HUES64 (cell line): ENCODE results near the gene PTPRH. TPM values are rescaled to one million over a fixed set of nuclear protein-coding genes. Genes with fewer than 3 reads are reported as not detected.
A peak's percentile ranks its signal among the peaks of the same experiment; 100 is the strongest.

Experiments used
- H3K27ac ChIP-seq: 2 replicates; pipeline ENCODE4 v1.7.0; 2013; ENCODE audit warnings: low read depth, low read length, inconsistent platforms
- H3K27me3 ChIP-seq: 2 replicates; pipeline ENCODE4 v1.6.1; 2013; ENCODE audit warnings: mild to moderate bottlenecking, low read length; ENCODE audit not compliant: insufficient read depth
- H3K36me3 ChIP-seq: 2 replicates; pipeline ENCODE4 v1.6.1; 2013; ENCODE audit warnings: mild to moderate bottlenecking, low read length; ENCODE audit not compliant: insufficient read depth
- H3K4me1 ChIP-seq: 2 replicates; pipeline ENCODE4 v1.6.1; 2013; ENCODE audit warnings: mild to moderate bottlenecking, low read length, moderate library complexity; ENCODE audit not compliant: insufficient read depth
- H3K4me3 ChIP-seq: 2 replicates; pipeline ENCODE4 v1.5.1; 2013; ENCODE audit warnings: mild to moderate bottlenecking, low read length, moderate library complexity
- H3K9ac ChIP-seq: 2 replicates; pipeline ENCODE4 v1.6.1; 2013; ENCODE audit warnings: mild to moderate bottlenecking, low read depth, low read length
- H3K9me3 ChIP-seq: 2 replicates; pipeline ENCODE4 v1.6.1; 2013; ENCODE audit warnings: low read depth, low read length; ENCODE audit not compliant: insufficient read depth
- WGBS: fragments of 150-250, 120-280 bp; methylation state at CpG from one replicate; pipeline ENCODE4 v1.1.7; 2013; ENCODE audit warnings: missing lambda C conversion rate; 5-methylcytosine and 5-hydroxymethylcytosine counted together
- polyA plus RNA-seq, 2 experiments: library from polyadenylated mRNA; stranded (reverse); fragments of 50-300 nt; gene quantifications; one replicate each; pipeline ENCODE4 v1.2.3, GENCODE V29; 2013

The PTPRH gene, protein sequence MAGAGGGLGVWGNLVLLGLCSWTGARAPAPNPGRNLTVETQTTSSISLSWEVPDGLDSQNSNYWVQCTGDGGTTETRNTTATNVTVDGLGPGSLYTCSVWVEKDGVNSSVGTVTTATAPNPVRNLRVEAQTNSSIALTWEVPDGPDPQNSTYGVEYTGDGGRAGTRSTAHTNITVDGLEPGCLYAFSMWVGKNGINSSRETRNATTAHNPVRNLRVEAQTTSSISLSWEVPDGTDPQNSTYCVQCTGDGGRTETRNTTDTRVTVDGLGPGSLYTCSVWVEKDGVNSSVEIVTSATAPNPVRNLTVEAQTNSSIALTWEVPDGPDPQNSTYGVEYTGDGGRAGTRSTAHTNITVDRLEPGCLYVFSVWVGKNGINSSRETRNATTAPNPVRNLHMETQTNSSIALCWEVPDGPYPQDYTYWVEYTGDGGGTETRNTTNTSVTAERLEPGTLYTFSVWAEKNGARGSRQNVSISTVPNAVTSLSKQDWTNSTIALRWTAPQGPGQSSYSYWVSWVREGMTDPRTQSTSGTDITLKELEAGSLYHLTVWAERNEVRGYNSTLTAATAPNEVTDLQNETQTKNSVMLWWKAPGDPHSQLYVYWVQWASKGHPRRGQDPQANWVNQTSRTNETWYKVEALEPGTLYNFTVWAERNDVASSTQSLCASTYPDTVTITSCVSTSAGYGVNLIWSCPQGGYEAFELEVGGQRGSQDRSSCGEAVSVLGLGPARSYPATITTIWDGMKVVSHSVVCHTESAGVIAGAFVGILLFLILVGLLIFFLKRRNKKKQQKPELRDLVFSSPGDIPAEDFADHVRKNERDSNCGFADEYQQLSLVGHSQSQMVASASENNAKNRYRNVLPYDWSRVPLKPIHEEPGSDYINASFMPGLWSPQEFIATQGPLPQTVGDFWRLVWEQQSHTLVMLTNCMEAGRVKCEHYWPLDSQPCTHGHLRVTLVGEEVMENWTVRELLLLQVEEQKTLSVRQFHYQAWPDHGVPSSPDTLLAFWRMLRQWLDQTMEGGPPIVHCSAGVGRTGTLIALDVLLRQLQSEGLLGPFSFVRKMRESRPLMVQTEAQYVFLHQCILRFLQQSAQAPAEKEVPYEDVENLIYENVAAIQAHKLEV
- polyA plus RNA-seq (2013, experiment 1 of 2) = 0.70 TPM
- 0.76 TPM for polyA plus RNA-seq (2013, experiment 2 of 2)

DNA sequence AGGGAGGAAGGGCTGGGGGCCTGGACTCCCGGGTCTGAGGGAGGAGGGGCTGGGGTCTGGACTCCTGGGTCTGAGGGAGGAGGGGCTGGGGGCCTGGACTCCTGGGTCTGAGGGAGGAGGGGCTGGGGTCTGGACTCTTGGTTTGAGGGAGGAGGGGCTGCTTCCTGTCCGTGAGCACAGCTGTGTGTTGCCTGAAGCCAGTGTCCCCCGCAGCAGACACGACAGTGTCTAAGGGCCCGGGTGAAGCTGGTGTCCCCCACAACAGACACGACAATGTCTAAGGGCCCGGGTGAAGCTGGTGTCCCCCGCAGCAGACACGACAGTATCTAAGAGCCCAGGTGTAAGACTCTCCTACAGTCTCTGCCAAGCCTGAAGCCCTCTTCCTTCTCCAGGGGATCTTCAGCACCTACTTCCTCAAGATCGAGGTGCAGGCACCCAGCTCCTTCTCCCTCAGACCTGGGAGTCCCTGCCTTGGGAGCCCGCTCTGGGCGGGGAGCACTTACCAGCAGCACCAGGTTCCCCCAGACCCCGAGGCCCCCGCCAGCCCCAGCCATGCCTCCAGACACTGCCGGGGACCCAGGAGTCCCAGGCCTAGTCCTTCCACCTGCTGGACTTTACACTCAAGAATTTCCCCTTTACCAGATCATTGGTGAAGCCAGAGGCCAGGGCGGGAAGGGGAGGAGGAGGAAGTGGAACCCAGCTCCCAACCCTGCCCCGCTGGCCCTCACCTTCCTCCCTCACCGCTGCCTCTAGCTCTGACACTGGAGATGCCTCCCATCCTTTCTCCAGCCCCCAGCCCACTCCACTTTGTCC lies at the start of gene PTPRH:
Gene PTPRH (minus strand): TSS at position 622 of the 813 bp plus-strand sequence. CDS start 68 bp downstream, at position 554.
- WGBS = 77% methylated on average over 16 of the region's 18 CpGs
- H3K27ac ChIP-seq = no peak within 1 kb of the TSS

DNA sequence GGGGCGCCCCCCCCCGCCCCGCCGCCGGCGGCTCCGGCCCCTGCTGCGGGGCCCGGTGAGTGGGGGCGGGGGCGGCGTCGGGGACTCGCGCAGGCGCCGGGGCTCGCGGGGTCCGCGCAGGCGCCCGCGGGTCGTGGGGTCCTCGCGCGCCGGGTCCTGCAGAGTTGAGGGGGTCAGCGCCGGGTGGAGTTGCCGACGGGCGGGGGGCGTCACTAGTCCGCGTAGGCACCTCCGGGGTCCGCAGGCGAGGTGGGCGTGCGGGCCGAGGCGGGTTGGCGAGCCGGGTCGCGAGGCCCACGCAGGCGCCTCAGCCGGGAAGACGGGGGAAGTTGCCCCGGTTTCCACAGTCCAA lies 49.2 kb upstream of the PTPRH start:
- Histone ChIP-seq H3K27ac (peak overlapping the region; percentile 87), H3K36me3 (no peaks in the 10 kb centered on the region), H3K4me3 (peak overlapping the region; percentile 97), H3K4me1 (peaks cover 22% of the 10 kb centered on the region), H3K27me3 (no peaks in the 10 kb centered on the region), H3K9me3 (no peaks in the 10 kb centered on the region), H3K9ac (peak overlapping the region; percentile 91)
- under 1% methylated on average over 53 of the region's 53 CpGs for WGBS

More for the DNA sequence above, at the start of gene PTPRH:
- Histone ChIP-seq H3K4me1 (no peaks in the 10 kb centered on the region), H3K9me3 (peaks cover 10% of the 10 kb centered on the region), H3K27me3 (no peaks in the 10 kb centered on the region), H3K36me3 (no peaks in the 10 kb centered on the region), H3K4me3 (no peak within 1 kb of the TSS), H3K9ac (no peak within 1 kb of the TSS)

DNA sequence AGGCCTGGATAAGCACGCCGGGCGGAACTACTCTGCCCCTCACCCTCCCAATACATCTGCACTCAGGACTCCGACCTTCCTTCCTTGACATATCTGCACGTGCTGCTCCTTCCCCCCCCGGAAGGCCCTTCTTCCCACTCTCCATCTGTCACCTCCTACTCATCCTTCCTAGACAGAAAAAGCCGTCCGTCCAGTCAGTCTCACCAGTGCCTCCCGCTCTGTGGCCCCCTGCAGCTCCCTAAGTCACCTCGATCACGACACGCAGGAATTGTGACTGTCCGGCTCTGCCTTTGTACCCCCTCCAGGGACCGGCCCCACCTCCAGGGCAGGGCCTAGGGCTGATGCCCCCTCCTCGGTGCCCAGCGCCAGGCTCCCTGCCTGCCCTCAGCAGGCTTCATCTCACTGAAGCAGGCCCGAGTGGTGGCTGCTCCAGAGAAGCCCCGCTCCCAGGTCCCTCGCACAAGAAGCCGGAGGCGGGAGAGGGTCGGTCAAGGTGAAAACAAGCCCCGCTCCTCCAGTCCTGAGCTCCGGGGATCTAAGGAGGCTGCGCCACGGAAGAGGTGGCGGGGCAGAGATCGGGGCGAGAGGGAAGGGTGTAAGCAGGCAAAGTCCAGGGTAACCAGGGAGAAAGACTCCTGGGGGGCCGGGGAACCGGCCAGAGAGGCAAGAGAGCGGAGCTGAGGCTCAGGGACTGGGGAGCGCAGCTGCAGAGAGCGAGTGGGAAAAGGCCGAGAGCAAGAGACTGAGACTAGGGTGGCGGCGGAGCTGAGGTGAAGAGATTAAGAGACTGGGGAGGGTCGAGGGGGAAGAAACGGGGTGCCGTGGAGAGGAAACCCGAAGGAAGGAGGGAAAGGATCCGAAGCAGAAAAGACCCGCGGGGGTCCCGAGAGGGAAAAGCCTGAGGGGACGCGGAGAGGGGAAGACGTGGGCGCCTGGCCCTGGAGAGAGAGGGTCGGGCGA lies 48.4 kb upstream of the PTPRH start:
- Histone ChIP-seq H3K9me3 (no peaks in the 10 kb centered on the region), H3K27ac (no peak overlapping the region), H3K27me3 (no peaks in the 10 kb centered on the region), H3K9ac (peak overlapping the region; percentile 91), H3K4me1 (peaks cover 22% of the 10 kb centered on the region), H3K4me3 (peak overlapping the region; percentile 97), H3K36me3 (no peaks in the 10 kb centered on the region)
- 12% methylated on average over 51 of the region's 51 CpGs for WGBS

DNA sequence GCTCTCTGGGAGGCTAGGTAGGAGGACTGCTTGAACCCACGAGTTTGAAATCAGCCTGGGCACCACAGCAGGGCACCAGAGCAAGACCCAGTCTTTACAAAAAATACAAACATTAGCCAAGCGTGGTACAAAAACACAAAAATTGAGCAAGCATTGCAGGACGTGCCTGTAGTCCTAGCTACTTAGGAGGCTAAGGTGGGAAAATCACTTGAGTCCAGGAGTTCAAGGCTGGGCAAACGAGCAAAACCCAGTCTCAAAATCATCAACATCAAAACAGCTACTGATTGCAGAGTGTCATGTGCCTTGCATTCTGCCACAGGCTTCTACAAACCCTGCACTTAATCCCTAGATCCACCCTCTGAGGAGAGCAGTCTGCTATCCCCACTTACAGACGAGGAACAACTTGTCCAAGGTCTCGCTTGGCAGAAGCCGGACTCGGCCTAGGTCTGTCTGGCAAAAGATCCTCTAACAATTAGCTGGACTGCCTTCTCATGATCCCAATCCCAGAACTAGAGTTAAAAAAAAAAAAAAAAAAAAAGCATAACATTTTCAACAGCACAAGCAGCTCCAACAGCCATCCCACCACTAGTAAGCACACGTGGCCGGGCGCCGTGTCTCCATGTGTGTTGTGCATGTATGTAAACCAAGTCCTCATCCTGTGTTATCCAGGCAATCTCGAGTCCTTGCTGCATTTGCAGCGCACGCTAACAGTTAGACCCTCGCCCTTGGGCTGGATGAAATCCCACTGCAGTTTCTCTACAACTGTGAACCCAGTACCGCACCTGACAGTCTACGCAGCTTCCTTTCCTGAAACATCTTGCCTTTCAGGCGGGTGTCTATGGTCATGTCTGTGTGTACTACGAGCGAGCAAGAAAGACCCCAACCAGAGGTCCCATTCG lies 47.5 kb upstream of the PTPRH start:
- H3K27me3 ChIP-seq = no peaks in the 10 kb centered on the region
- H3K27ac ChIP-seq = no peak overlapping the region
- WGBS = 87% methylated on average over 22 of the region's 22 CpGs
- no peak overlapping the region; the same call in 1 of the 2 replicates for H3K9ac ChIP-seq
- H3K9me3 ChIP-seq = no peaks in the 10 kb centered on the region
- H3K4me1 ChIP-seq = peaks cover 22% of the 10 kb centered on the region
- peak overlapping the region; percentile 97 for H3K4me3 ChIP-seq
- H3K36me3 ChIP-seq = no peaks in the 10 kb centered on the region

DNA sequence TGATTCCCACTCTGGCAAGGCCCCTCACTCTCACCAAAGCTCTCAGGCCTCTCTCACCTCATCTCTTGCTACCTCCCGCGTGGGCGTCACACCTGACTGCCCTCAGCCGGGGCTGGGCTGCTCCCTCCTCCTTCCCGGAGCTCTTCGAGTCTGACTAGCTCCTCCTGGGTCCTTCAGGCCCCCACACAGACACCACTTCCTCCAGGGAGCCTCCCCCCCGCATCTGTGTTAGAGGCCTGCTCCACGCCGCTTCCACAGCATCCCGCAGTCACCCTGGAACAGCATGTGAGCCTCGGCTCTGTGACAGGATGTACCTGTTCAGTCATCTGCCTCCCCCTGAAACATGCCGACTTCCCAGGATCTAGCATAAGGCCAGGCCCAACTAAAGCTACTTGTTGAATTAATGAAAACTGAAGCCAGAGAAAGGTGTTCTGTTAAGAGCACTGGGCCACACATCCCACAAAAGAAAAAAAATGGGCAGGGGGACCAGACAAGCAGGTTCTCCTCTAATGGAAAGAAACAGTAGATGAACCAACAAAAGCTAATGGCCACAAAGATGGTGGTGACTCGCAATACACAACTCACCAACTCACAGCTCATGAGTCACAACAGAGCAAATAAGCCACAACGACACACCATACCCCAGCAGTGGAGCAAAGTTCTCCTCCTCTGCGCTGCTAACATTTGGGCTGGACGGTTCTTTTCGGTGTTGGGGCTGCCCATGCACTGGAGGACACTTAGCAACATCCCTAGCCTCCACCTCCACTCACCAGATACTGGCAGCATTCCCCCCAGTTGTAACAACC lies 46.5 kb upstream of the PTPRH start:
- Histone ChIP-seq H3K9ac (no peak overlapping the region), H3K27me3 (no peaks in the 10 kb centered on the region), H3K4me1 (peaks cover 22% of the 10 kb centered on the region), H3K9me3 (no peaks in the 10 kb centered on the region), H3K4me3 (peak overlapping the region; percentile 97), H3K27ac (no peak overlapping the region; the same call in 1 of the 2 replicates), H3K36me3 (no peaks in the 10 kb centered on the region)
- WGBS = 84% methylated on average over 17 of the region's 17 CpGs

DNA sequence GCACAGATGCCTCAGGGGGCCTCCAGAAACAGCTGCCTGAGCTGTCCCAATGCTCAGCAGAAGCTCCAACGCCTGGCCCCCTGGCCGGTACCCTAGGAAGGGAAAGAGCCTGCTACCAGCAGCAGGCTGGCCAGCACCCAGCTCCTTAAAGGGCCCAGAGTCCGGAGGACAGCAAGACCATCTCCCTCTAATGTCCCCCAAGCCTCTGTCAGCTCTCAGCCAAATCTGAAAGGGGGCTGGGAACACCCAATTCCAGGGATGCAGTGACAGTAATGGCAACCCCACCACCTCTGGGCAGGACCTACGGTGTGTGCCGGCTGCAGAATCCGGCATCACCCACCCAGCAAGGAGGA lies 45.3 kb upstream of the PTPRH start:
- Histone ChIP-seq H3K9ac (no peak overlapping the region; the same call in 1 of the 2 replicates), H3K4me3 (no peak overlapping the region), H3K36me3 (0 out of 2 replicates have a peak, but pooled peaks cover 2% of the 10 kb centered on the region), H3K27me3 (no peaks in the 10 kb centered on the region), H3K9me3 (no peaks in the 10 kb centered on the region), H3K27ac (no peak overlapping the region), H3K4me1 (peaks cover 22% of the 10 kb centered on the region)
- WGBS = 90% methylated on average over 6 of the region's 6 CpGs

DNA sequence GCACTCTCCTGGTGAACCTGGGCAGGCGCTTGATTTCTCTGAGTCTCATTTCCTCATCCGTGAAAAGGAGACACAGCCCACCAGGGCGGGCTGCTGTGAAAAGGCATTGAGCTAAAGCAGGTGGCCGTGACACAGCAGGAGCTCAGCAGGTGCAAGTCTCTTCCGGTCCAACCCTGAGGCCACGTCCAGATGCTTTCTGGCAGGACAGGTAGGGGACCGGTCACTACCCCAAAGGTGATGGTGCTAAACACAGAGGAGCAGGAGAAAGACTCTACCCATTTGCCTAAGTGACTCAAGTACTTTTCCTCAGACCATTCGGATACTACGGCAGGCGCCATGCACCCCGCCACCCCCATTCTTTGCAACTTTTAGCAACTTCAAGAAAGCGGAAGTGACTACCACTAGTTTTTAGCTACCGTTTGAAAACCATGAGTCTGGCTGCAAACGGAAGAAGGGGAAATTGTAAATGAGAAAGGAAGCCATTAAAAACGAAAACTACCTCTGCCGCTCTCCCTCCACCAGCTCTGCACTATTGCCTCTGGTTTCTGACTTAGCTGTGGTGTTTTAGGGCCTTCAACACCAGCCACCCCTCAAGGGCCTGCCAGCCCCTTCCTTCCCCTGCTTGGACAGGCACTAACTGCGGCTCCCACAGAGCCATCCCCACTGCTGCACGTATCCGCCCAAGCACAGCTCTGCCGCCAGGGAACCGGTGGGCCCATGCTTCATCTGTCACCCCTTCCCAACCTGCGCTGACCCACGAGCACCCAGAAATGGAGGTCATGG lies 44.7 kb upstream of the PTPRH start:
- WGBS = 88% methylated on average over 23 of the region's 23 CpGs
- peaks cover 22% of the 10 kb centered on the region for H3K4me1 ChIP-seq
- H3K27ac ChIP-seq = no peak overlapping the region
- no peak overlapping the region; the same call in 1 of the 2 replicates for H3K9ac ChIP-seq
- no peaks in the 10 kb centered on the region for H3K9me3 ChIP-seq
- H3K36me3 ChIP-seq = 0 out of 2 replicates have a peak, but pooled peaks cover 2% of the 10 kb centered on the region
- no peaks in the 10 kb centered on the region for H3K27me3 ChIP-seq
- no peak overlapping the region for H3K4me3 ChIP-seq
